CD4-positive, alpha-beta T cell (primary cell): ENCODE measurements around the gene IL13RA1. TPM values are rescaled to one million over a fixed set of nuclear protein-coding genes. Genes with fewer than 3 reads are reported as not detected.

ENCODE experiments used
- ATAC-seq: fragments of 200-7000 bp; cut with Tn5 transposase; one replicate; pipeline ENCODE4 v1.10.0; 2022; ENCODE audit warnings: mild to moderate bottlenecking; ENCODE audit not compliant: poor library complexity
- CTCF ChIA-PET: fragments of 350-600 bp; sonication (Branson Sonifier 250); formaldehyde crosslinking; loops from one replicate; lab custom pipeline; 2021; ENCODE audit warnings: antibody characterized with exemption, inconsistent platforms; lab: Charles Lee
- POLR2A ChIA-PET: fragments of 350-600 bp; sonication (Branson Sonifier 250); formaldehyde crosslinking; loops from one replicate; lab custom pipeline; 2021; ENCODE audit warnings: antibody characterized with exemption, inconsistent platforms; lab: Charles Lee
- DNase-seq, 14 experiments: peaks; one replicate each; pipeline ENCODE4 v3.0.0-alpha.2; 2013 to 2020; ENCODE audit warnings: mixed read lengths in 2 of 14
- H3K27ac ChIP-seq, 2 donors: one replicate each; pipeline versions ENCODE4 v1.5.1 to v1.7.0; 2013; ENCODE audit warnings: low read length in 2 of 2, low read depth in 1 of 2, mild to moderate bottlenecking in 1 of 2
- H3K27me3 ChIP-seq, 2 experiments: 1 replicate in 1 of 2; 2 replicates in 1 of 2; pipeline versions ENCODE4 v1.6.1 to v1.7.0; 2013; ENCODE audit warnings: low read length in 2 of 2, control low read depth in 1 of 2, mild to moderate bottlenecking in 1 of 2, moderate library complexity in 1 of 2; ENCODE audit not compliant: insufficient read depth in 2 of 2, control insufficient read depth in 1 of 2
- H3K36me3 ChIP-seq: one replicate; pipeline ENCODE4 v1.6.1; 2013; ENCODE audit warnings: low read length, control low read depth; ENCODE audit not compliant: insufficient read depth
- H3K4me1 ChIP-seq: one replicate; pipeline ENCODE4 v1.6.1; 2013; ENCODE audit warnings: low read length, control low read depth; ENCODE audit not compliant: insufficient read depth
- H3K4me3 ChIP-seq: one replicate; pipeline ENCODE4 v1.5.1; 2013; ENCODE audit warnings: mild to moderate bottlenecking, low read length, moderate library complexity
- H3K9me3 ChIP-seq, 2 experiments: 1 replicate in 1 of 2; 2 replicates in 1 of 2; pipeline versions ENCODE4 v1.6.1 to v1.7.0; 2013; ENCODE audit warnings: low read length in 2 of 2, mild to moderate bottlenecking in 2 of 2, control low read depth in 1 of 2, moderate library complexity in 1 of 2; ENCODE audit not compliant: control insufficient read depth in 1 of 2, insufficient read depth in 1 of 2
- H3K27ac Mint-ChIP-seq: one replicate; pipeline ENCODE4 v1.8.0; 2020; ENCODE audit warnings: mixed read lengths
- H3K27me3 Mint-ChIP-seq: one replicate; pipeline ENCODE4 v1.8.0; 2021; ENCODE audit warnings: mixed read lengths
- H3K36me3 Mint-ChIP-seq: one replicate; pipeline ENCODE4 v1.8.0; 2021; ENCODE audit warnings: low read depth, mixed read lengths
- H3K4me1 Mint-ChIP-seq: one replicate; pipeline ENCODE4 v1.8.0; 2021; ENCODE audit warnings: low read depth, mixed read lengths
- H3K4me3 Mint-ChIP-seq: one replicate; pipeline ENCODE4 v1.8.0; 2020; ENCODE audit warnings: mild to moderate bottlenecking, mixed read lengths
- H3K9me3 Mint-ChIP-seq: one replicate; pipeline ENCODE4 v1.8.0; 2020; ENCODE audit warnings: mixed read lengths
- CTCF ChIP-seq: fragments of 200-600 bp; IDR thresholded peaks from one replicate; pipeline ENCODE4 v1.8.0; 2022; ENCODE audit warnings: antibody characterized with exemption, mild to moderate bottlenecking
- intact Hi-C, 2 experiments: fragments of 100-400 bp; cut with DNase I in 1 of 2; cut with micrococcal nuclease in 1 of 2; formaldehyde crosslinking; loops; one replicate each; pipeline versions ENCODE4 v1.15.1 to v1.9.0; 2023 to 2025; cut with DNase I, micrococcal nuclease
- total RNA-seq, 174 experiments: library from RNA in 2 of 174; stranded (reverse) in 2 of 174; gene quantifications; one replicate each; pipeline ENCODE4 v1.2.3 and lab custom pipeline; 2021 to 2026

The IL13RA1 gene
- total RNA-seq, 2 experiments from 2014 or later = 0.69 to 0.78 TPM

GRCh38 chrX:118723376-118723775 is 4.0 kb upstream of the IL13RA1 start:
- POLR2A ChIA-PET = no interaction called here
- no peaks in the 10 kb centered on the region for H3K9me3 ChIP-seq
- no peak for DNase-seq
- no peaks in the 10 kb centered on the region for H3K4me1 Mint-ChIP-seq
- H3K27ac ChIP-seq = no peak overlapping the region
- no peak for ATAC-seq
- H3K36me3 ChIP-seq = no peaks in the 10 kb centered on the region
- H3K27me3 Mint-ChIP-seq = peaks cover 28% of the 10 kb centered on the region
- H3K4me1 ChIP-seq = peaks cover 9% of the 10 kb centered on the region
- CTCF ChIA-PET = no interaction called here
- intact Hi-C loops = no loop called here
- H3K27ac Mint-ChIP-seq = no peak overlapping the region
- no peak overlapping the region for H3K4me3 Mint-ChIP-seq
- H3K27me3 ChIP-seq = peaks cover 0 to 7% of the 10 kb centered on the region in 2 experiments
- no peak for TF ChIP-seq CTCF
- no peaks in the 10 kb centered on the region for H3K9me3 Mint-ChIP-seq
- H3K4me3 ChIP-seq = no peak overlapping the region
- H3K36me3 Mint-ChIP-seq = no peaks in the 10 kb centered on the region

GRCh38 chrX:118724365-118724764 is 3.0 kb upstream of the IL13RA1 start:
- H3K4me3 ChIP-seq = no peak overlapping the region
- TF ChIP-seq CTCF = no peak
- H3K27me3 ChIP-seq = peaks cover 0 to 7% of the 10 kb centered on the region in 2 experiments
- H3K27ac Mint-ChIP-seq = no peak overlapping the region
- ChIA-PET CTCF (no interaction called here), POLR2A (no interaction called here)
- no peaks in the 10 kb centered on the region for H3K9me3 ChIP-seq
- intact Hi-C loops = no loop called here
- no peaks in the 10 kb centered on the region for H3K36me3 Mint-ChIP-seq
- H3K36me3 ChIP-seq = no peaks in the 10 kb centered on the region
- H3K4me3 Mint-ChIP-seq = no peak overlapping the region
- H3K27me3 Mint-ChIP-seq = peaks cover 34% of the 10 kb centered on the region
- ATAC-seq (no peak), DNase-seq (no peak)
- H3K4me1 Mint-ChIP-seq = no peaks in the 10 kb centered on the region
- no peaks in the 10 kb centered on the region for H3K9me3 Mint-ChIP-seq
- H3K4me1 ChIP-seq = peaks cover 9% of the 10 kb centered on the region
- H3K27ac ChIP-seq = no peak overlapping the region

GRCh38 chrX:118724775-118725174 is 2.6 kb upstream of the IL13RA1 start:
- Mint-ChIP-seq H3K27me3 (peaks cover 34% of the 10 kb centered on the region), H3K36me3 (no peaks in the 10 kb centered on the region), H3K4me3 (no peak overlapping the region), H3K9me3 (no peaks in the 10 kb centered on the region), H3K27ac (no peak overlapping the region), H3K4me1 (no peaks in the 10 kb centered on the region)
- ChIA-PET POLR2A (no interaction called here), CTCF (no interaction called here)
- no peak overlapping the region for H3K4me3 ChIP-seq
- peaks cover 0 to 7% of the 10 kb centered on the region in 2 experiments for H3K27me3 ChIP-seq
- DNase-seq (no peak), ATAC-seq (no peak)
- peaks cover 9% of the 10 kb centered on the region for H3K4me1 ChIP-seq
- H3K27ac ChIP-seq = no peak overlapping the region
- no peak for TF ChIP-seq CTCF
- H3K36me3 ChIP-seq = no peaks in the 10 kb centered on the region
- H3K9me3 ChIP-seq = no peaks in the 10 kb centered on the region
- intact Hi-C loops = no loop called here
